H1 (cell line): ENCODE measurements around the gene DNASE2B.

Source experiments
- CHD2 ChIP-seq: IDR thresholded peaks from 2 replicates; pipeline ENCODE4 v1.6.1; 2012; ENCODE audit warnings: low read length, improper control_type of control experiment
- EZH2 ChIP-seq: fragments of 200-600 bp; sonication (generic); IDR thresholded peaks from 2 replicates; pipeline ENCODE4 v1.7.1; 2012; ENCODE audit warnings: low read depth, mild to moderate bottlenecking, moderate library complexity, low read length, inconsistent platforms; ENCODE audit not compliant: severe bottlenecking
- GTF2F1 ChIP-seq: IDR thresholded peaks from 2 replicates; pipeline ENCODE4 v1.6.1; 2012; ENCODE audit warnings: low read depth, low read length, improper control_type of control experiment, borderline replicate concordance
- JUND ChIP-seq: IDR thresholded peaks from 2 replicates; pipeline ENCODE4 v1.6.1; 2011; ENCODE audit warnings: mild to moderate bottlenecking, improper control_type of control experiment, low read length
- TF ChIP-seq, protein P1 (sequence below), 3 experiments: IDR thresholded peaks; 1 replicate in 2 of 3; 2 replicates in 1 of 3; pipeline versions ENCODE4 v1.5.1 to v1.6.1; 2011; ENCODE audit warnings: low read length in 3 of 3, mild to moderate bottlenecking in 3 of 3, inconsistent platforms in 2 of 3, low read depth in 1 of 3, moderate library complexity in 1 of 3; ENCODE audit not compliant: insufficient read depth in 1 of 3; ENCODE audit errors: control extremely low read depth in 1 of 3

DNA sequence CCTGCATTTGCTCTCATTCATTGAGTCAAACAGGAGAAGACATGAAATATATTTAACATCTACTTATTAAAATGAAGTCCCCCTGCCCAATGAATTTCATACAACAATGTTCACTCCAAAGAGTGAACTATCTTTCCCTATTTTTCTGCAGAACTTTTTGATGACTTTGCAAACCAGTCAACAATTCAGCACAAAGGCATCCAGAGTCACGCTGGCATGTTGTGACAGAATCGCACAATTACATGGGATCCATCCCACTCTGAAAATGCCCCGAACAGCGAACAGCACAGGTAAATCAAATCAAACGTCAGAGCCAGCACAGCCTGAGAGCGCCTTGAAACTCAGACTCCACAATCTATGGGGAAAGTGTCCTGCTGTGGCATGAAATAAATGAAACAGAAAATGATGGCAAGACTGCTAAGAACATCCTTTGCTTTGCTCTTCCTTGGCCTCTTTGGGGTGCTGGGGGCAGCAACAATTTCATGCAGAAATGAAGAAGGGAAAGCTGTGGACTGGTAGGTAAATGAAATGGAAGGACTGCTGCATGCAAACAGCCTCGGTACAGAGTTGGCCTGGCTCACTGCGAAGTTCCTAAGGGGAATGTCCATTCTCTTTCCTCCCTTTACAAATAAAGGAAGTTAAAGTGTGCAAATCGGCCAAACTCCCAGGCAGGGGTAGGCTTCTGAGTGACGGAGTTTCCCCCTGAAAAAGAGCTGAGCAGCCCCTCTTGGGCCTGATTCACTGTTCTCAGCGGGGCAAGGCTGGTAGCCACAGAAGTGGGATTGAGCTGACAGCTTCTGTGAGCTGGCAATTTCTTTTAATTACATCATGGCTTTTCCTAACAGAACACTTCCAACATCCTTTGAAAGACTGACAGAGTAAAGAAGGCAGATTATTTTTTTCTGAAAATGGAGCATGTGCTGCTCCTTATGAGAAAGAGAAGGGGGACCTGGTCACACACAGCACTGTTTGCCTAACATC is at the start of gene DNASE2B:
- TF ChIP-seq JUND (no peak), GTF2F1 (no peak), CHD2 (no peak), EZH2 (no peak)
- TF ChIP-seq, protein P1, sequence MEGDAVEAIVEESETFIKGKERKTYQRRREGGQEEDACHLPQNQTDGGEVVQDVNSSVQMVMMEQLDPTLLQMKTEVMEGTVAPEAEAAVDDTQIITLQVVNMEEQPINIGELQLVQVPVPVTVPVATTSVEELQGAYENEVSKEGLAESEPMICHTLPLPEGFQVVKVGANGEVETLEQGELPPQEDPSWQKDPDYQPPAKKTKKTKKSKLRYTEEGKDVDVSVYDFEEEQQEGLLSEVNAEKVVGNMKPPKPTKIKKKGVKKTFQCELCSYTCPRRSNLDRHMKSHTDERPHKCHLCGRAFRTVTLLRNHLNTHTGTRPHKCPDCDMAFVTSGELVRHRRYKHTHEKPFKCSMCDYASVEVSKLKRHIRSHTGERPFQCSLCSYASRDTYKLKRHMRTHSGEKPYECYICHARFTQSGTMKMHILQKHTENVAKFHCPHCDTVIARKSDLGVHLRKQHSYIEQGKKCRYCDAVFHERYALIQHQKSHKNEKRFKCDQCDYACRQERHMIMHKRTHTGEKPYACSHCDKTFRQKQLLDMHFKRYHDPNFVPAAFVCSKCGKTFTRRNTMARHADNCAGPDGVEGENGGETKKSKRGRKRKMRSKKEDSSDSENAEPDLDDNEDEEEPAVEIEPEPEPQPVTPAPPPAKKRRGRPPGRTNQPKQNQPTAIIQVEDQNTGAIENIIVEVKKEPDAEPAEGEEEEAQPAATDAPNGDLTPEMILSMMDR (IDR thresholded peaks at IDR 0.05; ENCODE audit: control extremely low read depth in 1 of 3, insufficient read depth in 1 of 3, low read depth in 1 of 3, low read length in 3 of 3) = no peak
